Measurements from ENCODE around the gene RIN3. TPM values are rescaled to one million over a fixed set of nuclear protein-coding genes. Genes with fewer than 3 reads are reported as not detected.

RIN3 gene
- total and polyA plus RNA-seq, 2 donors (not counting 3 experiments of a cell fraction or from before 2014, with no cell fraction given), result 5.1 to 20.8 TPM

DNA sequence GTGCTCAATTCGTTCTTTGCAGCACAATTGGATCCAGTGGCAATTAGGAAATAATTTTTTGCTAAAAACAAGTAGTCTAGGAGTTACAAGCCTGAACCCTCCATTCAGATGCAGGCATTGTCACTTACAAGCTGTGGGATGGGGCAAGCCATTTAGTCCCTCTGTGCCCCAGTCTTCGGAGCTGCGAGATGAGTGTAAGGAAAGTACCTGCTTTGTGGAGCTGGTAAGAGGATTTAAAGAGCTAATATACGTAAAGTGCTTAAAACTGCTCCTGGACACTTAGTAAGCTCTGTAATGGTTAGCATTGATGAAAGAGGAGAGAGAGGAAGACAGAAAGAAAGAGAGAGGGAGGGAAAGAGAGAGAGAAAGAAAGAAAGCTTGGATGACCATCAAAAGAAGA is 122.3 kb downstream of the RIN3 start:
- no peak for FAIRE-seq

More for the DNA sequence above, 122.3 kb downstream of the RIN3 start:
- Histone ChIP-seq H3K9ac (replicated peaks; ENCODE audit: extremely low read depth, insufficient read depth, low read length) (no peak overlapping the region), H3K27ac (ENCODE audit: insufficient read depth, low read depth, low read length) (no peak overlapping the region), H3K4me1 (ENCODE audit: control insufficient read depth, extremely low read depth, insufficient read depth, low read length) (no peaks in the 10 kb centered on the region), H3K4me3 (replicated peaks in 1 of 3; ENCODE audit: insufficient read depth in 1 of 3, low read depth in 1 of 3, low read length in 3 of 3) (no peak overlapping the region), H3K4me2 (ENCODE audit: insufficient read depth, low read length) (no peak overlapping the region), H4K20me1 (replicated peaks; ENCODE audit: control insufficient read depth, extremely low read depth, insufficient read depth, low read length) (no peaks in the 10 kb centered on the region), H3K27me3 (ENCODE audit: control insufficient read depth in 2 of 2, insufficient read depth in 2 of 2, low read length in 2 of 2) (no peaks in the 10 kb centered on the region), H3K9me1 (replicated peaks; ENCODE audit: control insufficient read depth, extremely low read depth, insufficient read depth, low read length) (no peaks in the 10 kb centered on the region), H3K36me3 (ENCODE audit: control insufficient read depth in 2 of 2, extremely low read depth in 1 of 2, insufficient read depth in 2 of 2, low read length in 2 of 2) (no peaks in the 10 kb centered on the region), H3K79me2 (ENCODE audit: control insufficient read depth, insufficient read depth, low read length) (no peaks in the 10 kb centered on the region), H3K9me3 (replicated peaks; ENCODE audit: control insufficient read depth, insufficient read depth, low read length) (no peaks in the 10 kb centered on the region), H2AFZ (ENCODE audit: low read depth, low read length) (no peak overlapping the region)
- ChIA-PET POLR2A (no interaction called here), CTCF (interaction anchor here (0.8 to 1.5 kb wide), 2 partner anchors 10 to 41 kb away, joined by 3 to 4 read pairs; no protein-coding TSS in a partner anchor)
- TF ChIP-seq POLR2AphosphoS5 (IDR thresholded peaks at IDR 0.05; ENCODE audit: insufficient read depth, low read depth, low read length) (no peak), MYC (IDR thresholded peaks at IDR 0.05; ENCODE audit: low read depth, low read length) (no peak), MAX (IDR thresholded peaks at IDR 0.05; ENCODE audit: insufficient read depth, insufficient read length) (no peak), POLR2A (IDR thresholded peaks at IDR 0.05; ENCODE audit: low read depth, low read length) (no peak), GATA2 (IDR thresholded peaks at IDR 0.05; ENCODE audit: insufficient read depth, insufficient read length, low read depth, low read length) (no peak), EZH2 (IDR thresholded peaks at IDR 0.05; ENCODE audit: borderline replicate concordance, low read depth, low read length, severe bottlenecking) (no peak), JUN (IDR thresholded peaks at IDR 0.05; ENCODE audit: borderline replicate concordance, insufficient read depth, insufficient read length, low read depth) (no peak), FOS (IDR thresholded peaks at IDR 0.05; ENCODE audit: borderline replicate concordance, insufficient read depth, low read length) (no peak)
- TF ChIP-seq, protein P1, sequence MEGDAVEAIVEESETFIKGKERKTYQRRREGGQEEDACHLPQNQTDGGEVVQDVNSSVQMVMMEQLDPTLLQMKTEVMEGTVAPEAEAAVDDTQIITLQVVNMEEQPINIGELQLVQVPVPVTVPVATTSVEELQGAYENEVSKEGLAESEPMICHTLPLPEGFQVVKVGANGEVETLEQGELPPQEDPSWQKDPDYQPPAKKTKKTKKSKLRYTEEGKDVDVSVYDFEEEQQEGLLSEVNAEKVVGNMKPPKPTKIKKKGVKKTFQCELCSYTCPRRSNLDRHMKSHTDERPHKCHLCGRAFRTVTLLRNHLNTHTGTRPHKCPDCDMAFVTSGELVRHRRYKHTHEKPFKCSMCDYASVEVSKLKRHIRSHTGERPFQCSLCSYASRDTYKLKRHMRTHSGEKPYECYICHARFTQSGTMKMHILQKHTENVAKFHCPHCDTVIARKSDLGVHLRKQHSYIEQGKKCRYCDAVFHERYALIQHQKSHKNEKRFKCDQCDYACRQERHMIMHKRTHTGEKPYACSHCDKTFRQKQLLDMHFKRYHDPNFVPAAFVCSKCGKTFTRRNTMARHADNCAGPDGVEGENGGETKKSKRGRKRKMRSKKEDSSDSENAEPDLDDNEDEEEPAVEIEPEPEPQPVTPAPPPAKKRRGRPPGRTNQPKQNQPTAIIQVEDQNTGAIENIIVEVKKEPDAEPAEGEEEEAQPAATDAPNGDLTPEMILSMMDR (IDR thresholded peaks at IDR 0.05; ENCODE audit: extremely low read depth in 1 of 2, insufficient read depth in 1 of 2, low read depth in 1 of 2, low read length in 2 of 2), result no peak
- DNase-seq (ENCODE audit: low read depth, low spot score), result no peak
- intact Hi-C loops (cut with micrococcal nuclease) (no loop called here), dilution Hi-C loops (cut with MboI; ENCODE audit: extremely low pct_ligation_motif_present, low sequenced_read_pairs) (no loop called here)
- BruUV-seq (replicated peaks), result no TSS peak
